Loucy (cell line): ENCODE measurements around the gene ZNF562.
"Not testable (repeated sequence)": the region's sequence is repeated elsewhere in the genome, so short reads cannot be mapped to it uniquely, and the experiment has no call there.

Experiments
- H2AFZ ChIP-seq: fragments of 200-600 bp; sonication (generic); 2 replicates; pipeline ENCODE4 v1.6.0; 2016; ENCODE audit warnings: antibody characterized with exemption, mild to moderate bottlenecking, low read length, moderate library complexity
- H3F3A ChIP-seq: fragments of 200-600 bp; 2 replicates; pipeline ENCODE4 v1.6.0; 2016; ENCODE audit warnings: antibody characterized with exemption, low read depth, mild to moderate bottlenecking
- H3K27me3 ChIP-seq: fragments of 200-600 bp; sonication (generic); 2 replicates; pipeline ENCODE4 v1.6.1; 2014; ENCODE audit warnings: low read length, mild to moderate bottlenecking; ENCODE audit not compliant: insufficient read depth, poor library complexity, severe bottlenecking
- H3K36me3 ChIP-seq: fragments of 200-600 bp; sonication (generic); 2 replicates; pipeline ENCODE4 v1.6.1; 2016; ENCODE audit warnings: low read length; ENCODE audit not compliant: insufficient read depth
- H3K4me1 ChIP-seq: fragments of 200-600 bp; sonication (generic); 2 replicates; pipeline ENCODE4 v1.5.1; 2014; ENCODE audit warnings: low read length, mild to moderate bottlenecking; ENCODE audit not compliant: insufficient read depth, poor library complexity, severe bottlenecking
- H3K4me2 ChIP-seq: fragments of 200-600 bp; sonication (generic); 2 replicates; pipeline ENCODE4 v1.6.0; 2014; ENCODE audit warnings: antibody characterized with exemption, low read length, low read depth, mild to moderate bottlenecking; ENCODE audit not compliant: poor library complexity, severe bottlenecking
- H3K4me3 ChIP-seq: fragments of 200-600 bp; sonication (generic); 2 replicates; pipeline ENCODE4 v1.5.1; 2014; ENCODE audit warnings: low read length, mild to moderate bottlenecking, mixed read lengths; ENCODE audit not compliant: poor library complexity, severe bottlenecking
- H3K79me2 ChIP-seq: fragments of 200-600 bp; sonication (generic); 2 replicates; pipeline ENCODE4 v1.6.1; 2014; ENCODE audit warnings: low read length; ENCODE audit not compliant: insufficient read depth
- H3K9ac ChIP-seq: fragments of 200-600 bp; sonication (generic); 2 replicates; pipeline ENCODE4 v1.6.0; 2014; ENCODE audit warnings: mild to moderate bottlenecking, low read depth, low read length, moderate library complexity; ENCODE audit not compliant: poor library complexity, severe bottlenecking
- H3K9me2 ChIP-seq: fragments of 200-600 bp; sonication (generic); replicated peaks from 2 replicates; pipeline ENCODE4 v1.6.1; 2016; ENCODE audit warnings: low read depth, low read length, mixed read lengths
- H3K9me3 ChIP-seq: fragments of 200-600 bp; sonication (generic); 2 replicates; pipeline ENCODE4 v1.6.1; 2014; ENCODE audit warnings: mild to moderate bottlenecking, antibody characterized with exemption, low read length, low read depth; ENCODE audit not compliant: insufficient read depth
- H4K20me1 ChIP-seq: fragments of 200-600 bp; sonication (generic); 2 replicates; pipeline ENCODE4 v1.6.0; 2014; ENCODE audit warnings: antibody characterized with exemption, low read length, mild to moderate bottlenecking; ENCODE audit not compliant: insufficient read depth, poor library complexity, severe bottlenecking
- EZH2phosphoT487 ChIP-seq: fragments of 200-600 bp; IDR thresholded peaks from 2 replicates; pipeline ENCODE4 v1.6.1; 2018; ENCODE audit warnings: antibody characterized with exemption, mild to moderate bottlenecking, moderate library complexity, borderline replicate concordance
- TF ChIP-seq, protein P1 (sequence below): fragments of 200-600 bp; sonication (generic); conservative IDR thresholded peaks from 2 replicates; pipeline ENCODE4 v1.5.1; 2014; ENCODE audit warnings: mild to moderate bottlenecking, antibody characterized with exemption, low read length

The ZNF562 gene

DNA sequence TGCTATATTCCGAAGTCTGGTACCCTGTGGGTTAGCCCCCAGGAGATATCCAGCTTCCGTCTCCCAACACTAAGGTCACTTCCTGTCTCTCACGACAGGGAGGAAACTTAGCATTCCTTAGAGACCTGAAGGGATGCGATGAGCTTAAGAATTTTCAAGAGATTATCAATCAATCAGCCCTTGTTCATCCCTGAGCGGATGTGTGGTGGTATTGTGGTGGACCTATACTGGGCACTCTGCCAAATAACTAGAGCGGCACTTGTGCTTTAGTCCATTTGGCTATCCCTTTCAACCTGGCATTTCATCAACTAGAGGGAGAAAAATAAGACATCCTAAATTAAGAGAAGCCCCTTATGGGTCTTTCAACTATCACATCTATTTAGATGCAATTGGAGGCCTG, 30.9 kb upstream of the ZNF562 start:
- Histone ChIP-seq H3K36me3 (no peaks in the 10 kb centered on the region), H3K79me2 (no peaks in the 10 kb centered on the region), H3K27me3 (no peaks in the 10 kb centered on the region), H3K4me3 (no peak overlapping the region), H3K9me3 (0 out of 2 replicates have a peak, but pooled peaks cover 5% of the 10 kb centered on the region), H3K4me1 (no peaks in the 10 kb centered on the region), H3K9ac (no peak overlapping the region), H2AFZ (no peak overlapping the region), H4K20me1 (no peaks in the 10 kb centered on the region), H3K9me2 (no peaks in the 10 kb centered on the region), H3K4me2 (no peak overlapping the region), H3F3A (no peaks in the 10 kb centered on the region)
- no peak for TF ChIP-seq EZH2phosphoT487
- TF ChIP-seq, protein P1, sequence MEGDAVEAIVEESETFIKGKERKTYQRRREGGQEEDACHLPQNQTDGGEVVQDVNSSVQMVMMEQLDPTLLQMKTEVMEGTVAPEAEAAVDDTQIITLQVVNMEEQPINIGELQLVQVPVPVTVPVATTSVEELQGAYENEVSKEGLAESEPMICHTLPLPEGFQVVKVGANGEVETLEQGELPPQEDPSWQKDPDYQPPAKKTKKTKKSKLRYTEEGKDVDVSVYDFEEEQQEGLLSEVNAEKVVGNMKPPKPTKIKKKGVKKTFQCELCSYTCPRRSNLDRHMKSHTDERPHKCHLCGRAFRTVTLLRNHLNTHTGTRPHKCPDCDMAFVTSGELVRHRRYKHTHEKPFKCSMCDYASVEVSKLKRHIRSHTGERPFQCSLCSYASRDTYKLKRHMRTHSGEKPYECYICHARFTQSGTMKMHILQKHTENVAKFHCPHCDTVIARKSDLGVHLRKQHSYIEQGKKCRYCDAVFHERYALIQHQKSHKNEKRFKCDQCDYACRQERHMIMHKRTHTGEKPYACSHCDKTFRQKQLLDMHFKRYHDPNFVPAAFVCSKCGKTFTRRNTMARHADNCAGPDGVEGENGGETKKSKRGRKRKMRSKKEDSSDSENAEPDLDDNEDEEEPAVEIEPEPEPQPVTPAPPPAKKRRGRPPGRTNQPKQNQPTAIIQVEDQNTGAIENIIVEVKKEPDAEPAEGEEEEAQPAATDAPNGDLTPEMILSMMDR, result no peak

- no peaks in the 10 kb centered on the region for H3K27me3 ChIP-seq
- H4K20me1 ChIP-seq, result no peaks in the 10 kb centered on the region
- TF ChIP-seq EZH2phosphoT487, result no peak
- TF ChIP-seq, protein P1, result no peak
- H2AFZ ChIP-seq, result no peak overlapping the region
- H3K9ac ChIP-seq, result no peak overlapping the region
- H3F3A ChIP-seq, result no peaks in the 10 kb centered on the region
- no peaks in the 10 kb centered on the region for H3K79me2 ChIP-seq
- no peaks in the 10 kb centered on the region for H3K36me3 ChIP-seq
- H3K4me2 ChIP-seq, result no peak overlapping the region
- H3K4me3 ChIP-seq, result no peak overlapping the region
- H3K9me3 ChIP-seq, result no peaks in the 10 kb centered on the region
- no peaks in the 10 kb centered on the region for H3K9me2 ChIP-seq
- no peaks in the 10 kb centered on the region for H3K4me1 ChIP-seq
Measured at GRCh38 chr19:9702186-9702585, 27.3 kb upstream of the ZNF562 start.

DNA sequence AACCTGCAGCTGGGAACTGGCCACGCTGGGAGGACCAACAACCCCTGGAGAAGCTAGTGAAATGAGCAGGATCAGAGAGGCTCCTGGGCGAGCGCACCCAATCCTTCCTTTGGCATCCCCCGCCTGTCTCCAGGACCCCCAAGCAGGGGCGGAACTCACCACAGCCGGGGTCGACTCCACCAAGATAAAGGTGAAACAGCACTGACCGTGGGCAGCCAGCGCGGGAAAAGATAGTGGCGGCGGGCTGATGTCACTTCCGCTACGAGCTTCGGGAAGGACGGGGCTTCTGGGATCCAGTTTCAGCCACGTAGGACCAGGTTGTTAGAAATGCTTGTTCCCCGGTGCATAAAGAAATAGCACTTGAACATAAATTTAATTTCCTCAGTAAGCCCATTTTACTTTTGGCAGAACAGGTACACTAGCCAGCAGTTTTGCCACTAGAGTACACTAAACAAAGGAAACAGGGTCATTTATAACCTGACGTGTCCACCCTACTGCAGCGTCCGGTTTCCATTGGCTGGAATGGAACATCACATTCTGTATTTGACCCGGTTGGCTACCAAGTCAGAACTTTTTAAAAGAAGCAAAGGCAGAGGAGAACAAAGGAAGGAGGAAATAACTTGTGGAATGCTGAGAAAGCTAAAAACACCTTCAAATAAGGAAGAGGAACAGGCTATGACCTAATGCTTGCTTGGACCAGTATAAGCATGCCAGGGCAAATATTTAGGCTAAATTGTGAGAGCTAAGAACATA, 25.5 kb upstream of the ZNF562 start:
- Histone ChIP-seq H3K4me1 (no peaks in the 10 kb centered on the region), H3K36me3 (no peaks in the 10 kb centered on the region), H3K4me2 (no peak overlapping the region), H3K79me2 (no peaks in the 10 kb centered on the region), H3K27me3 (no peaks in the 10 kb centered on the region), H4K20me1 (no peaks in the 10 kb centered on the region), H3K9ac (no peak overlapping the region), H3K9me2 (no peaks in the 10 kb centered on the region), H3K4me3 (no peak overlapping the region), H3K9me3 (no peaks in the 10 kb centered on the region), H2AFZ (no peak overlapping the region), H3F3A (no peaks in the 10 kb centered on the region)
- TF ChIP-seq, protein P1, result no peak
- TF ChIP-seq EZH2phosphoT487, result no peak

- H3K79me2 ChIP-seq, H3K4me3 ChIP-seq, H3F3A ChIP-seq, H4K20me1 ChIP-seq, H2AFZ ChIP-seq, H3K9me2 ChIP-seq, H3K4me2 ChIP-seq, H3K27me3 ChIP-seq, H3K36me3 ChIP-seq, H3K9ac ChIP-seq, H3K4me1 ChIP-seq, H3K9me3 ChIP-seq: not testable (repeated sequence)
Measured at GRCh38 chr19:9690301-9690700, 15.4 kb upstream of the ZNF562 start.

DNA sequence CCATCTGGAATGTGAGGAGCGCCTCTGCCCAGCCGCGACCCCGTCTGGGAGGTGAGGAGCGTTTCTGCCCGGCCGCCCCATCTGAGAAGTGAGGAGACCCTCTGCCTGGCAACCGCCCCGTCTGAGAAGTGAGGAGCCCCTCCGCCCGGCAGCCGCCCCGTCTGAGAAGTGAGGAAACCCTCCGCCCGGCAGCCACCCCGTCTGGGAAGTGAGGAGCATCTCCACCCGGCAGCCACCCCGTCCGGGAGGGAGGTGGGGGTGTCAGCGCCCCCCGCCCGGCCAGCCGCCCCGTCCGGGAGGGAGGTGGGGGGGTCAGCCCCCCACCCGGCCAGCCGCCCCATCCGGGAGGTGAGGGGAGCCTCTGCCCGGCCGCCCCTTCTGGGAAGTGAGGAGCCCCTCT, 5.1 kb upstream of the ZNF562 start:
- H3K4me2 ChIP-seq, H3K36me3 ChIP-seq, H2AFZ ChIP-seq, H4K20me1 ChIP-seq, H3K4me3 ChIP-seq, H3F3A ChIP-seq, H3K79me2 ChIP-seq, H3K9ac ChIP-seq, H3K9me2 ChIP-seq, H3K27me3 ChIP-seq, H3K9me3 ChIP-seq, H3K4me1 ChIP-seq: not testable (repeated sequence)
